GM12875 (cell line): ENCODE measurements around the gene LSM7.

Experiments
- H3K4me3 ChIP-seq: one replicate; pipeline ENCODE4 v1.5.1; 2011; ENCODE audit warnings: low read depth, low read length, control low read depth
- CTCF ChIP-seq: IDR thresholded peaks from 2 replicates; pipeline ENCODE4 v1.5.1; 2011; ENCODE audit warnings: low read depth, mild to moderate bottlenecking, control low read depth, inconsistent platforms, low read length, moderate library complexity, borderline replicate concordance; ENCODE audit not compliant: insufficient read depth

Gene LSM7

GRCh38 chr19:2326699-2327360, 1.6 kb downstream of the LSM7 start:
- no peak overlapping the region for H3K4me3 ChIP-seq
- TF ChIP-seq CTCF, result no peak

GRCh38 chr19:2325281-2326046, 2.9 kb downstream of the LSM7 start:
- H3K4me3 ChIP-seq, result peak overlapping the region; percentile 27
- no peak for TF ChIP-seq CTCF

- H3K4me3 ChIP-seq, result peak overlapping the region; percentile 27
- TF ChIP-seq CTCF, result no peak
Observed at GRCh38 chr19:2324220-2324948, 4.0 kb downstream of the LSM7 start.

- no peak for TF ChIP-seq CTCF
- no peak overlapping the region for H3K4me3 ChIP-seq
Observed at GRCh38 chr19:2323707-2324106, 4.7 kb downstream of the LSM7 start.

- TF ChIP-seq CTCF, result no peak
- no peak overlapping the region for H3K4me3 ChIP-seq
Observed at GRCh38 chr19:2321565-2322283, 6.7 kb downstream of the LSM7 start.

GRCh38 chr19:2320939-2321338, 7.4 kb downstream of the LSM7 start:
- no peak for TF ChIP-seq CTCF

More at GRCh38 chr19:2320939-2321338, 7.4 kb downstream of the LSM7 start:
- H3K4me3 ChIP-seq, result no peak overlapping the region
